Activated CD8-positive, alpha-beta memory T cell treated with anti-CD3 and anti-CD28 coated beads for 48 hours (primary cell): Measurements from ENCODE around the gene KRTAP2-4.
"Not testable (repeated sequence)": the region's sequence is repeated elsewhere in the genome, so short reads cannot be mapped to it uniquely, and the experiment has no call there.

ENCODE experiments used
- DNase-seq, 3 experiments: peaks; one replicate each; pipeline ENCODE4 v3.0.0-alpha.2; 2020; ENCODE audit warnings: low read depth in 2 of 3, low spot score in 2 of 3

KRTAP2-4 gene

GRCh38 chr17:41065829-41066624 is at the start of gene KRTAP2-4:
KRTAP2-4 (minus strand) TSS chr17:41065879; CDS start chr17:41065845, 34 bp downstream.
- no peak for DNase-seq

- DNase-seq = no peak
These were observed 45.6 kb upstream of the KRTAP2-4 start for GRCh38 chr17:41111151-41111885.

- DNase-seq = not testable (repeated sequence)
These were observed 43.2 kb upstream of the KRTAP2-4 start for GRCh38 chr17:41108728-41109386.

GRCh38 chr17:41107941-41108450 is 42.3 kb upstream of the KRTAP2-4 start:
- no peak for DNase-seq

- not testable (repeated sequence) for DNase-seq
These were observed 39.7 kb upstream of the KRTAP2-4 start, which contains the start of gene KRTAP4-9 for GRCh38 chr17:41105347-41105746. KRTAP4-9 (plus strand) TSS chr17:41105389; CDS start chr17:41105389, 0 bp downstream.

- not testable (repeated sequence) for DNase-seq
These were observed 38.8 kb upstream of the KRTAP2-4 start for GRCh38 chr17:41104386-41105038.

GRCh38 chr17:41103896-41104295 is 38.2 kb upstream of the KRTAP2-4 start:
- DNase-seq = no peak

GRCh38 chr17:41101586-41102259 is 36.0 kb upstream of the KRTAP2-4 start, which contains the start of gene KRTAP4-16:
KRTAP4-16 (minus strand) TSS chr17:41102209; CDS start chr17:41102209, 0 bp downstream.
- DNase-seq = no peak

GRCh38 chr17:41099682-41100480 is 34.2 kb upstream of the KRTAP2-4 start:
- not testable (repeated sequence) for DNase-seq

- no peak for DNase-seq
These were observed 32.8 kb upstream of the KRTAP2-4 start for GRCh38 chr17:41098481-41098880.

GRCh38 chr17:41098042-41098441 is 32.4 kb upstream of the KRTAP2-4 start, which contains the start of gene KRTAP4-8:
KRTAP4-8 (minus strand) TSS chr17:41098142; CDS start chr17:41098084, 58 bp downstream.
- no peak for DNase-seq

GRCh38 chr17:41096055-41096454 is 30.4 kb upstream of the KRTAP2-4 start:
- DNase-seq = no peak

- not testable (repeated sequence) for DNase-seq
These were observed 23.2 kb upstream of the KRTAP2-4 start for GRCh38 chr17:41088760-41089352.

- not testable (repeated sequence) for DNase-seq
These were observed 18.6 kb upstream of the KRTAP2-4 start, which contains the start of gene KRTAP4-7 for GRCh38 chr17:41084100-41084856. KRTAP4-7 (plus strand) TSS chr17:41084150; CDS start chr17:41084207, 57 bp downstream.

- DNase-seq = not testable (repeated sequence)
These were observed 17.7 kb upstream of the KRTAP2-4 start for GRCh38 chr17:41083427-41083826.

- DNase-seq = no peak
These were observed 16.9 kb upstream of the KRTAP2-4 start for GRCh38 chr17:41082626-41083025.

GRCh38 chr17:41076788-41077187 is 11.1 kb upstream of the KRTAP2-4 start:
- DNase-seq = no peak

GRCh38 chr17:41073676-41074075 is 8.0 kb upstream of the KRTAP2-4 start:
- DNase-seq = no peak
